ENCODE results near the gene SBSN.

DNA sequence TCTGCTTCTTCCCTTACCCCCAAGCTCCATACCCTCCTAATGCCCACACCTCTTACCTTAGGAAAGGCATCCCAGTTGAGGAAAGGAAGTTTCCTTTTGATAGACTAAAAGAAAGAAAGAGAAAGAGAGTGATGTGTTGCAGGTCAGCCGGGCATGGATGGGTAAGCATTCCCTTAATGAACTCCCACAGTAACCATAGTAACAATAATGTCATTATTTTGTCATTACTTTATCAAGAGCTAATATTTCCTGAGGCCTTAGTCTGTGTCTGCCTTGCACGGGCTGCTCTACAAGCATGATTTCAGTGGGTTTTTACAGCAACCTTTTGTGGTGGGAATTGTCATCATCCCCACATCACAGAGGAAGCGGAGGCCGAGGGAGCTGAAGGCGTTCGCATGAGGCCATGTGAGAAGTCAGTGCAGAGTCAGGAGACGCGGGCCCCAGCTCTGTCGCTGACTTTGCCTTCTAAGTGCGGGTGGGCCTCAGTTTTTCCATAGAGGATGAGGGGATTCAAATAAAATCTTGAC, 40.4 kb downstream of the SBSN start:
- TF ChIP-seq REST (IDR thresholded peaks at IDR 0.05; ENCODE audit: low read depth) = no peak
- no peak for TF ChIP-seq YY1 (IDR thresholded peaks at IDR 0.05; ENCODE audit: low read depth)
- TF ChIP-seq EP300 (IDR thresholded peaks at IDR 0.05; ENCODE audit: borderline replicate concordance) = no peak
- TF ChIP-seq CEBPB (IDR thresholded peaks at IDR 0.05) = no peak
- TF ChIP-seq MAX (IDR thresholded peaks at IDR 0.05) = no peak
- TF ChIP-seq ZBTB7A (IDR thresholded peaks at IDR 0.05; ENCODE audit: low read depth) = no peak
- no peak for TF ChIP-seq CREB1 (IDR thresholded peaks at IDR 0.05; ENCODE audit: low read depth)
